Testis (tissue), 2 donors: ENCODE results near the gene MAP7.

ENCODE experiments used
- CTCF ChIP-seq, 3 experiments: fragments of 450-650 bp in 2 of 3; fragments of 200-600 bp in 1 of 3; sonication (generic) in 1 of 3; IDR thresholded peaks; one replicate each; pipeline ENCODE4 v1.5.1; 2016 to 2019; ENCODE audit warnings: antibody characterized with exemption in 3 of 3, mild to moderate bottlenecking in 2 of 3, moderate library complexity in 1 of 3
- POLR2A ChIP-seq: fragments of 450-650 bp; IDR thresholded peaks from one replicate; pipeline ENCODE4 v1.6.1; 2017; ENCODE audit warnings: antibody characterized with exemption, mild to moderate bottlenecking, moderate library complexity

DNA sequence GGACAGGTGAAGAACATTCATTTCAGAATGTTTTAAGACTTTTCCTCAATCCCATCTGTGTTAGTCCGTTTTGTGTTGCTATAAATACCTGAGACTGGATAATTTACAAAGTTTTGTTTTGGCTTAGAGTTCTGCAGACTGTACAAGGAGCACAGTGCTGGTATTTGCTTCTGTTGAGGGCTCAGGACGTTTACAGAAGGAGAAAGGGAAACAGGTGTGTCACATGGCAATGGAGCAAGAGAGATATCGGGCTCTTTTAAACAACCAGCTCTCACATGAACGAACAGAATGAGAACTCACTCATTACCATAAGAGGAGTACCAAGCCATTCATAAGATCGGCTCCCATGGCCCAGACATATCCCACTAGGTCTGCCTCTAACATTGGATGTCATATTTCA lies 16.7 kb downstream of the MAP7 start:
- no peak for TF ChIP-seq CTCF (IDR thresholded peaks at IDR 0.05)
- no peak for TF ChIP-seq POLR2A
